ENCODE data around the gene GRM8. TPM values are rescaled to one million over a fixed set of nuclear protein-coding genes. Genes with fewer than 3 reads are reported as not detected.
A peak's percentile ranks its signal among the peaks of the same experiment; 100 is the strongest.

The GRM8 gene
- total RNA-seq, 1 donor from 2014 or later = 0.51 TPM

DNA sequence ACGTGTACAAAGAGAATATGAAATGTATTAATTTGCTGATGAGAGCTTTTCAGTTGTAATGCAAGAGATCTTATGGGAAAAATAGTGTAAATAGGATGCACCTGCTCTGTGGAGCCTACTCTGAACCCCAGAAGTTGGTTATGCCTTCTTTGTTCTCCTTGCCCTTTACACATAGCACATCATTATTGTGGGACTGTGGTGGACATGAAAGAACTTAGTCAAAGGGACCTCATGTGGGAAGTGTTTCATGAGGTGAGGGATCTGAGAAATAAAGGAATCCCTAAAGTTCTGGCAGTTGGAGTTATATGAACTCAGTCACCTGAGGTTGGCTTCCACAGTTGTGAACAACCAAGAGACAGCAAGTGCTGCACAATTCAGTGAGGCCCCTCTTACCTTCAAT is 66.1 kb downstream of the GRM8 start:
- no peak for TF ChIP-seq CTCF (IDR thresholded peaks at IDR 0.05)
- Mint-ChIP-seq H3K27ac (ENCODE audit: unreplicated experiment) (no peak overlapping the region), H3K9me3 (ENCODE audit: unreplicated experiment) (no peaks in the 10 kb centered on the region), H3K36me3 (ENCODE audit: unreplicated experiment) (no peaks in the 10 kb centered on the region), H3K4me3 (ENCODE audit: unreplicated experiment) (no peak overlapping the region), H3K4me1 (ENCODE audit: unreplicated experiment) (no peaks in the 10 kb centered on the region), H3K27me3 (ENCODE audit: unreplicated experiment) (no peaks in the 10 kb centered on the region)
- DNase-seq (ENCODE audit: extremely low spot score, unreplicated experiment) = no peak

DNA sequence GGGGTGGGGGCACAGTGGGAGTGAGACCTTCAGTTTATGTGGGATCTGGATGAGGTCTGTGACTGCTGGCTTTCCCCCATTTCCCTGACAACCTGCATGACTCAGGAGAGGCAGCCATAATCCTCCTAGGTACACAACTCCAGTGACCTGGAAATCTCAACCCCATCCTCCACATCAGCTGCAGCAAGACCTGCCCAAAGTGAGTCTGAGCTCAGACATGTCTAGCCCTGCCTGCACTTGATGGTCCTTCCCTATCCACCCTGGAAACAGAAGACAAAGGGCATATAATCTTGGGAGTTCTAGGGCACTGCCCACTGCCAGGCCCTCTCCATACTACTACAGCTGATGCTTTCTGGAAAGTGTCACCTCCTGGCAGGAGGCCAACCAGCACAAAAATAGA is 75.6 kb downstream of the GRM8 start:
- Mint-ChIP-seq H3K4me1 (ENCODE audit: unreplicated experiment) (no peaks in the 10 kb centered on the region), H3K4me3 (ENCODE audit: unreplicated experiment) (no peak overlapping the region), H3K27me3 (ENCODE audit: unreplicated experiment) (no peaks in the 10 kb centered on the region), H3K27ac (ENCODE audit: unreplicated experiment) (no peak overlapping the region), H3K36me3 (ENCODE audit: unreplicated experiment) (no peaks in the 10 kb centered on the region), H3K9me3 (ENCODE audit: unreplicated experiment) (peaks cover 13% of the 10 kb centered on the region)
- TF ChIP-seq CTCF (IDR thresholded peaks at IDR 0.05) = no peak
- no peak for DNase-seq (ENCODE audit: extremely low spot score, unreplicated experiment)

DNA sequence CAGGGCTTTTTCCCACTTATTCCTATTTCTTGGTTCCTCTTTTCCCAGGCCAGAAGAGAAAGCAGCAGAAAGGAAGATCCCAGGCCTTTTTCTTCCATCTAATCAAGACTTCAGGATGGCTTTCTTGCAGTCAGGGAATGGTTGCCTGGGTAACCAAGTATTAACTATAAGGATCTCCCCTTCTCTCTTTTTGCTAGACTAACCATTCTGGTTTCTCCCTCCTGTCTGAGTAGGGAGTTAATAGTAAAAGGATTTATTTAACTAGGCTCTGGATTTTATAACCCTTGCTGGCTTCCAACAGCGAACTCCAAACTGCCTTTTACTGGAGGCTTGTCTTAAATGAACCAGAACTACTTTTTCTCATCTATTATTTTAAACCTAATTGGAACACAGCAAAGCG is 90.4 kb downstream of the GRM8 start:
- Mint-ChIP-seq H3K36me3 (ENCODE audit: unreplicated experiment) (no peaks in the 10 kb centered on the region), H3K27ac (ENCODE audit: unreplicated experiment) (no peak overlapping the region), H3K9me3 (ENCODE audit: unreplicated experiment) (no peaks in the 10 kb centered on the region), H3K4me3 (ENCODE audit: unreplicated experiment) (no peak overlapping the region), H3K27me3 (ENCODE audit: unreplicated experiment) (peaks cover 2% of the 10 kb centered on the region), H3K4me1 (ENCODE audit: unreplicated experiment) (no peaks in the 10 kb centered on the region)
- TF ChIP-seq CTCF (IDR thresholded peaks at IDR 0.05) = no peak
- no peak for DNase-seq (ENCODE audit: extremely low spot score, unreplicated experiment)

DNA sequence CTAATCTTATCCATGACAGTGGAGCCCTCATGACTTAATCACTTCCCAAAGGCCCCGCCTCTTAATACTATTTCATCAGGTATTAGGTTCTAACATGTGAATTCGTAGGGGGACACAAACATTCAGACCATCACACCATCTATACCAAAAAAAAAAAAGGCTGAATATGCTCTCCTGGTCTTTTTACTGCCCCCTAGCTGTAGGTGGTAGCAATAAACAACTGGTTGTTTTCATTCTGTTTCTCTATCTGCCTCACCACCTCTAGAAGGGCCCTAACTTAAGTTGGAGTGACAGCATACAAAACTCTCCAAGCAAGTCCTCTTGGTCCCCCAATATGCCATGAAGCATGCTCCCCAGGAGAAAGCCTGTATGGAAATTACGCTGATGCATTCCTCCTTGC is 94.1 kb downstream of the GRM8 start:
- Mint-ChIP-seq H3K4me3 (ENCODE audit: unreplicated experiment) (no peak overlapping the region), H3K36me3 (ENCODE audit: unreplicated experiment) (no peaks in the 10 kb centered on the region), H3K4me1 (ENCODE audit: unreplicated experiment) (no peaks in the 10 kb centered on the region), H3K9me3 (ENCODE audit: unreplicated experiment) (no peaks in the 10 kb centered on the region), H3K27ac (ENCODE audit: unreplicated experiment) (no peak overlapping the region), H3K27me3 (ENCODE audit: unreplicated experiment) (peaks cover 2% of the 10 kb centered on the region)
- DNase-seq (ENCODE audit: extremely low spot score, unreplicated experiment) = no peak
- TF ChIP-seq CTCF (IDR thresholded peaks at IDR 0.05) = peak; percentile 14

GRCh38 chr7:127154958-127155357 is 97.8 kb downstream of the GRM8 start:
- Mint-ChIP-seq H3K4me3 (ENCODE audit: unreplicated experiment) (no peak overlapping the region), H3K27ac (ENCODE audit: unreplicated experiment) (no peak overlapping the region), H3K27me3 (ENCODE audit: unreplicated experiment) (no peaks in the 10 kb centered on the region), H3K36me3 (ENCODE audit: unreplicated experiment) (no peaks in the 10 kb centered on the region), H3K9me3 (ENCODE audit: unreplicated experiment) (no peaks in the 10 kb centered on the region), H3K4me1 (ENCODE audit: unreplicated experiment) (no peaks in the 10 kb centered on the region)
- TF ChIP-seq CTCF (IDR thresholded peaks at IDR 0.05) = no peak
- DNase-seq (ENCODE audit: extremely low spot score, unreplicated experiment) = no peak
